ENCODE data around the gene CDC42BPG.

CDC42BPG gene

DNA sequence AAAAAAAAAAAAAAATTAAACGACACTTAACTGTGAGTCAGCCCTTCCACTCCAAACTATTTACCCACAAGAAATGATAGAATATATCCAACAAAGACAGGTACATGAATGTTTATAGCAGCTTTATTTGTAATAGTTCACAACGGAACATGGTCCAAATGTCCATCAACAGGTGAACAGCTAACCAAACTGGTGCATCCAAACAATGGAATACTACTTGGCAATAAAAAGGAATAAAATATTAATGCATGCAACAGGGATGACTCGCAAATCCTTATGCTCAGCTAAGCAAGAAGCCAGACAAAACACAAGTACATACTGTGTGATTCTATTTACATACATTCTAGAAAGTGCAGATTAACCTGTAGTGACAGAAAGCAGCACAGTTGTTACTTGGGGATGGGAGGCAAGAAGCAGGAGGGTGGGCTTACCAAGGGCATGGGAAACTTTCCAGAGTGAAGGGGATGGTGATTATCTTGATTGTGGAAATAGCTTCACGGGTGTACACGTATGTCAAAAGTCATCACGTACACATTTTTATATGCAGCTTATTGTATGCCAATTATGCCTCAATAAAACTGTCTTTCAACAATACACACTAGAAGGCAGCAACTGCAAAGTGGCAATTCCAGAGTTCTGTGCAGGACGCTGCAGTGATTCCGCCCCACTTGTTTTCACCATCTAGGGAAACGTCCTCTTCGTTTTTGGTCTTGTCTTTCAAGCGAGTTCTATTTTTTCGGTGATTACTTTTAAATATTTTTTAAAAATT lies 59.5 kb downstream of the CDC42BPG start:
- no peak for DNase-seq

DNA sequence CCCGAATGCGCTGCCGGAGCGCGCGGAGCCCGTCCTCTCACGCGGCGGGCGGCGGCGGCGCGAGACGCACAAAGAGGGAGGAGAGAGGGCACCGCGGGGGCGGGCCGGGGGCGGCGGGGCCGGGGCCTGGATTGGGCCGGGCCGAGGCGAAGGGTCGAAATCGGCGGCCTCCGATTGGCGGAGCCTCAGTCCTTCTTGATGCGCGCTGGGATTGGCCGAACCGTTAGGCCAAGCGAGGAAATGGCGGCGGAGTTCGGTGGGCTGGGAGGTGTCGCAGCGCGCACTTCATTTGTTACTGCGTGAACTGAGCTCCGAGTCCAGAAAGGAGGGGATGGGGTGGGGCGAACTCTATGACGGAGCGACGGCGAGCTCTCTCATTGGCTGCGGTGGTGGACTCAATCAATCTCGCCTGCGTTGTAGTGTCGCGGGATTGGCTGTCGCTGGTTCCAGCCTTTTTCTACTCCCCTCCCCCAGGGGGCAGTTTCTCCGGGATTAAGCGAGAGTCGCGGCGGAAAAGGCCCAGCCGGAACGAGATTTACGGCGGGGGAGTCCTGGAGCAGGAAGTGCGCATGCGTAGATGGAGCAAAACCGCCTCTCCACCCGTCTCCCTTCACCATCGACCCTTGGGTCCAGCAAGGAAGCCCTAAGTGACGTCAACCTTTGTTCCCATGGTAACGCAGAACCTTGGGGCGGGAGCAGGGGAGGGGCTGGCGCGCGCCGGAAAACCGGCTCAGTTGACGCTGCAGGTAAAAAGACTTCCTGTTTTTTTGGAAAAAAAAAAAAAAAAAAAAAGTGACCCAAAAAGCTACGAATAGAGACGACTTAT lies 65.8 kb downstream of the CDC42BPG start, which contains the start of gene SF1:
Gene SF1, minus strand, starts transcription at position 70 of the 826 bp plus-strand sequence. CDS start 150 bp downstream, outside the sequence.
- peak; percentile 100 for DNase-seq

DNA sequence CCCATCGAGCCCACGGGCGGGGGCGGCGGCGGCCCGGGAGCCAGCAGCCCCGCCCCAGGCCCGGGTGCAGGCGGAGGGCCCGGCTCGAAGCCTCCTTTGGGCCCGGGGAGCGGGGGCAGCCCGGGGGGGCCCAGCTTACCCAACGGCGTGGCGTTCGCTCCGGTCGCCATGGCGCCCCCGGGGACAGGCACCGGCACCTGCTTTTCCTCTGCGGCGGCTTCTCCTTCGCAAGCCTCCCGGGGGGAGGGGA lies 66.3 kb downstream of the CDC42BPG start:
- DNase-seq: no peak

DNA sequence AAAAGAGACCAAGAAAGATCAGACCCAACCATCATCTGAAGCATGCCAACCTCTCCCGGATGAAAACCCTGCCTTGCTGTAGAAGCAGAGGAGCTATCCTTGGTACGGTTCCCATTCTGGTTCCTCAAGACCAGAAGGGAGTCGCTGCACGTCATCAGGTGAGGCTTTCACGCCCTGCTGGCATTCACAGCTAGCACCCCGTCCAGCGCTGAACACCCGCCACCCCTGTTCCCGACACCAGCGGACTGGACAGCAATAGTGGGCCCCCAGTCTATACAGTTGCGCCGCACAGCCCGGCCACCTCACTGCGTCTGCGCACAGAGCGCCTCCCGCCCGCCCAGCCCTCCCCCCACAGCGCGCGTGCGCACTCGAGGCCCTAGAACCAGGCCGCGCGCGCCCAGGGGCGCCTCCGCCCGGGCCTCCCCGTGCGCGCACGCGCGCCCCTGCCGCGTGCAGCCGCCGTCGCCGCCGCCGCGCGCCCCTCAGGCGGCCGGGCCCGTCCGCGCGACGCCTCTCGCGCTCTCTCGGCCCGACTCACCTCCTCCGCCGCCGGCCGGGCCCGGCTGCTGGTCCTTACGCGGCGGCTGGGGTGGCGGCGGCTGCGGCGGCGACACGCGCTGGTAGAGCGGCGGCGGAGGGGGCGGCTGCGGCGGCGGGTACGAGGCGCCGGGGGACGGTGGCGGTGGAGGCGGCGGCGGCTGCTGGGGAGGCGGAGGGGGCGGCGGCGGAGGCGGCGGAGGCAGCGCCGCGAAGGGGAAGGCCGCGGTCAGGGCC lies 66.8 kb downstream of the CDC42BPG start:
- peak; percentile 67 for DNase-seq

DNA sequence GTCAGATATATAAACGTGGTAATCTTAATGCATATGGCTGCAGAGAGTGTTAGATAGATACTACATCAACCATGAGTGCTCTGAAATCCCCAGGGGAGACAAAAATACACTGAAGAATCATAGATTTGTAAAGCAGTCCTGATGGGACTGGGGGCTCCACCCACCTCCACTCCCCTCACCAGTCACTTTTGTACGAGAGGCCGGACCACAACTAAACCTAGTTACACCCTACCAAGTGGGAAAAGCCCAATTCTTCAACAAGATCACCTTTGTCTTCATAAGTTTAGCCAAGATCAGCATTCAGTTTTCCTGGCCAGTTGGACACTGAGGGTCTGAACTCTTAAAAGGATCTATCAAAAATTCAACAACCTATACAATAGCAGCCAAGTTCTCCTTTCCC lies 67.6 kb downstream of the CDC42BPG start:
- DNase-seq: no peak

DNA sequence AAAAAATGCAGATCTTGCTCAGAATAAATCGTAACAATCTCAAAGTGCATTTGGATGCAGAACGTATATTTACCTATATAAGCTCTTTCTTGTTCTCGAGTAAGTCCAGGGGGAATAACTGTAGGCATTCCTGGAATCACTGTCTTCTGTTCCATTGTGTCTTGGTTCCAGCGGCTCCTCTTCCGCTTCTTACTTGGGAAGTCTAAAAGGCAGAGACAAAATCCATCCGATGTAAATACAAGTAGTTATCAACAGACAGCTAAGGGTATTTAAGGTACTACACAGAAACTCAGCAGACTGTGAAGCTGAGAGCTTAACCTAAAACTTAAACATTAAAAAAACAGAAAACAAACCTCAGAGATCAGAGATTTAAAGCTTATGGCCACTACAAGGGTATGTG lies 68.0 kb downstream of the CDC42BPG start:
- no peak for DNase-seq

DNA sequence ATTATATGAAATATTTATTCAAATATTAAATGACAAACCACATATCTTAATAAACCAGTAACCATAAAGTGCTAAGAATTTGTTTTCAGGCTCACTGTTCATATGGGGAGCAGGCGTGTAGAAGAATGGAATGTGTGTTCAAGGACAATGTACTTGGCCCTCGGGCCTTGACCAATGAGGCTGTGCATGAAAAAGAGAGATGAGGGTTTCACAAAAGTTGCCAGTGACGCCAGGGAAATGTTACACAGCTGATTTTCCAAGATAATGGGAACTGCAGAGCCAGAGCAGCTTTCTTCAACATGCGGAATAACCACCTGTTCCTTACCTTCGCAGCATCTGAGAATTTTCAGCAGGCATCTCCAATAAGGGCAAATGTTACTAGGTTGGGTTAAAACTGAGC lies 70.3 kb downstream of the CDC42BPG start:
- no peak for DNase-seq
